ENCODE results near the gene SLC25A25.
"Not testable (repeated sequence)": the region's sequence is repeated elsewhere in the genome, so short reads cannot be mapped to it uniquely, and the experiment has no call there.

- TF ChIP-seq CTCF (IDR thresholded peaks at IDR 0.05; ENCODE audit: control extremely low read depth in 1 of 3, insufficient read depth in 1 of 3, low read depth in 1 of 3, low read length in 3 of 3), result peak in 1 of 3 experiments; percentile 4; a peak in 1 of 4 replicates
- TF ChIP-seq FOSL1 (IDR thresholded peaks at IDR 0.05; ENCODE audit: insufficient read depth, low read depth, low read length); GABPA (IDR thresholded peaks at IDR 0.05; ENCODE audit: borderline replicate concordance, insufficient read depth, low read length); SP4 (IDR thresholded peaks at IDR 0.05; ENCODE audit: low read length); YY1 (IDR thresholded peaks at IDR 0.05; ENCODE audit: low read depth, low read length): not testable (repeated sequence)
These were observed 62.1 kb downstream of the SLC25A25 start for GRCh38 chr9:128129976-128130590.
